ENCODE measurements around the gene TNRC6B.

DNA sequence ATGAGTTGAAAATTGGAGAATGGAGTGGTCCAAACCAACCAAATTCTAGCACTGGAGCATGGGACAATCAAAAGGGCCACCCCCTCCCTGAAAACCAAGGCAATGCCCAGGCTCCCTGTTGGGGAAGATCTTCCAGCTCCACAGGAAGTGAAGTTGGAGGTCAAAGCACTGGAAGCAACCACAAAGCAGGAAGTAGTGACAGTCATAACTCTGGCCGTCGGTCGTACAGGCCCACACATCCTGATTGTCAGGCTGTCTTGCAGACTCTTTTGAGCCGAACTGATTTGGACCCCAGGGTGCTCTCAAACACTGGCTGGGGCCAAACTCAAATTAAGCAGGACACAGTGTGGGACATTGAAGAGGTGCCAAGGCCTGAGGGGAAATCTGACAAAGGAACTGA is 88.1 kb downstream of the TNRC6B start:
- TF ChIP-seq ESRRA (CRISPR knock-in tag; IDR thresholded peaks at IDR 0.05; ENCODE audit: borderline replicate concordance) = no peak
- TF ChIP-seq JUN (CRISPR knock-in tag; IDR thresholded peaks at IDR 0.05) = no peak
- TF ChIP-seq, protein P1, sequence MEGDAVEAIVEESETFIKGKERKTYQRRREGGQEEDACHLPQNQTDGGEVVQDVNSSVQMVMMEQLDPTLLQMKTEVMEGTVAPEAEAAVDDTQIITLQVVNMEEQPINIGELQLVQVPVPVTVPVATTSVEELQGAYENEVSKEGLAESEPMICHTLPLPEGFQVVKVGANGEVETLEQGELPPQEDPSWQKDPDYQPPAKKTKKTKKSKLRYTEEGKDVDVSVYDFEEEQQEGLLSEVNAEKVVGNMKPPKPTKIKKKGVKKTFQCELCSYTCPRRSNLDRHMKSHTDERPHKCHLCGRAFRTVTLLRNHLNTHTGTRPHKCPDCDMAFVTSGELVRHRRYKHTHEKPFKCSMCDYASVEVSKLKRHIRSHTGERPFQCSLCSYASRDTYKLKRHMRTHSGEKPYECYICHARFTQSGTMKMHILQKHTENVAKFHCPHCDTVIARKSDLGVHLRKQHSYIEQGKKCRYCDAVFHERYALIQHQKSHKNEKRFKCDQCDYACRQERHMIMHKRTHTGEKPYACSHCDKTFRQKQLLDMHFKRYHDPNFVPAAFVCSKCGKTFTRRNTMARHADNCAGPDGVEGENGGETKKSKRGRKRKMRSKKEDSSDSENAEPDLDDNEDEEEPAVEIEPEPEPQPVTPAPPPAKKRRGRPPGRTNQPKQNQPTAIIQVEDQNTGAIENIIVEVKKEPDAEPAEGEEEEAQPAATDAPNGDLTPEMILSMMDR (IDR thresholded peaks at IDR 0.05) = no peak
- TF ChIP-seq, protein P2, sequence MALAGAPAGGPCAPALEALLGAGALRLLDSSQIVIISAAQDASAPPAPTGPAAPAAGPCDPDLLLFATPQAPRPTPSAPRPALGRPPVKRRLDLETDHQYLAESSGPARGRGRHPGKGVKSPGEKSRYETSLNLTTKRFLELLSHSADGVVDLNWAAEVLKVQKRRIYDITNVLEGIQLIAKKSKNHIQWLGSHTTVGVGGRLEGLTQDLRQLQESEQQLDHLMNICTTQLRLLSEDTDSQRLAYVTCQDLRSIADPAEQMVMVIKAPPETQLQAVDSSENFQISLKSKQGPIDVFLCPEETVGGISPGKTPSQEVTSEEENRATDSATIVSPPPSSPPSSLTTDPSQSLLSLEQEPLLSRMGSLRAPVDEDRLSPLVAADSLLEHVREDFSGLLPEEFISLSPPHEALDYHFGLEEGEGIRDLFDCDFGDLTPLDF (CRISPR knock-in tag; IDR thresholded peaks at IDR 0.05) = no peak
- no peak for TF ChIP-seq CREB1 (CRISPR knock-in tag; IDR thresholded peaks at IDR 0.05)
- no peak for TF ChIP-seq CREM (CRISPR knock-in tag; IDR thresholded peaks at IDR 0.05)
- TF ChIP-seq, protein P3, sequence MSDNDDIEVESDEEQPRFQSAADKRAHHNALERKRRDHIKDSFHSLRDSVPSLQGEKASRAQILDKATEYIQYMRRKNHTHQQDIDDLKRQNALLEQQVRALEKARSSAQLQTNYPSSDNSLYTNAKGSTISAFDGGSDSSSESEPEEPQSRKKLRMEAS (CRISPR knock-in tag; IDR thresholded peaks at IDR 0.05) = no peak
- TF ChIP-seq, protein P4, sequence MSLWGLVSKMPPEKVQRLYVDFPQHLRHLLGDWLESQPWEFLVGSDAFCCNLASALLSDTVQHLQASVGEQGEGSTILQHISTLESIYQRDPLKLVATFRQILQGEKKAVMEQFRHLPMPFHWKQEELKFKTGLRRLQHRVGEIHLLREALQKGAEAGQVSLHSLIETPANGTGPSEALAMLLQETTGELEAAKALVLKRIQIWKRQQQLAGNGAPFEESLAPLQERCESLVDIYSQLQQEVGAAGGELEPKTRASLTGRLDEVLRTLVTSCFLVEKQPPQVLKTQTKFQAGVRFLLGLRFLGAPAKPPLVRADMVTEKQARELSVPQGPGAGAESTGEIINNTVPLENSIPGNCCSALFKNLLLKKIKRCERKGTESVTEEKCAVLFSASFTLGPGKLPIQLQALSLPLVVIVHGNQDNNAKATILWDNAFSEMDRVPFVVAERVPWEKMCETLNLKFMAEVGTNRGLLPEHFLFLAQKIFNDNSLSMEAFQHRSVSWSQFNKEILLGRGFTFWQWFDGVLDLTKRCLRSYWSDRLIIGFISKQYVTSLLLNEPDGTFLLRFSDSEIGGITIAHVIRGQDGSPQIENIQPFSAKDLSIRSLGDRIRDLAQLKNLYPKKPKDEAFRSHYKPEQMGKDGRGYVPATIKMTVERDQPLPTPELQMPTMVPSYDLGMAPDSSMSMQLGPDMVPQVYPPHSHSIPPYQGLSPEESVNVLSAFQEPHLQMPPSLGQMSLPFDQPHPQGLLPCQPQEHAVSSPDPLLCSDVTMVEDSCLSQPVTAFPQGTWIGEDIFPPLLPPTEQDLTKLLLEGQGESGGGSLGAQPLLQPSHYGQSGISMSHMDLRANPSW (CRISPR knock-in tag; conservative IDR thresholded peaks at IDR 0.05; ENCODE audit: low read depth) = no peak
- TF ChIP-seq CBFB (CRISPR knock-in tag; IDR thresholded peaks at IDR 0.05; ENCODE audit: low read depth) = no peak
